Stimulated activated CD4-positive, alpha-beta T cell treated with anti-CD3 and anti-CD28 coated beads, Interleukin-4, amount 100 ng/mL, for 24 hours (primary cell): Measurements from ENCODE around the gene SPTSSB.
A peak's percentile ranks its signal among the peaks of the same experiment; 100 is the strongest.

ENCODE experiments used
- DNase-seq: peaks from one replicate; pipeline ENCODE4 v3.0.0-alpha.2; 2020

Gene SPTSSB

GRCh38 chr3:161371441-161372320 lies at the start of gene SPTSSB:
Gene SPTSSB, minus strand, starts transcription at chr3:161371517. Its CDS starts 25,194 bp downstream, at chr3:161346323.
- peak; percentile 49 for DNase-seq

- no peak for DNase-seq
These were observed 49.4 kb upstream of the SPTSSB start for GRCh38 chr3:161420746-161421145.

GRCh38 chr3:161419555-161420333 lies 48.4 kb upstream of the SPTSSB start:
- no peak for DNase-seq

GRCh38 chr3:161415506-161416231 lies 44.4 kb upstream of the SPTSSB start:
- no peak for DNase-seq

- no peak for DNase-seq
These were observed 43.6 kb upstream of the SPTSSB start for GRCh38 chr3:161414907-161415306.

- no peak for DNase-seq
These were observed 42.5 kb upstream of the SPTSSB start for GRCh38 chr3:161413855-161414210.

- DNase-seq = no peak
These were observed 42.0 kb upstream of the SPTSSB start for GRCh38 chr3:161413127-161413854.

GRCh38 chr3:161412123-161412522 lies 40.8 kb upstream of the SPTSSB start:
- no peak for DNase-seq

GRCh38 chr3:161409858-161410257 lies 38.5 kb upstream of the SPTSSB start:
- DNase-seq = no peak

- DNase-seq = peak; percentile 36
These were observed 37.8 kb upstream of the SPTSSB start for GRCh38 chr3:161409069-161409468.

- DNase-seq = no peak
These were observed 35.6 kb upstream of the SPTSSB start for GRCh38 chr3:161406594-161407555.

- no peak for DNase-seq
These were observed 34.5 kb upstream of the SPTSSB start for GRCh38 chr3:161405836-161406235.

- DNase-seq = no peak
These were observed 33.8 kb upstream of the SPTSSB start for GRCh38 chr3:161405087-161405486.

- DNase-seq = no peak
These were observed 31.9 kb upstream of the SPTSSB start for GRCh38 chr3:161403251-161403650.

- DNase-seq = no peak
These were observed 30.1 kb upstream of the SPTSSB start for GRCh38 chr3:161401389-161401788.

- DNase-seq = no peak
These were observed 29.3 kb upstream of the SPTSSB start for GRCh38 chr3:161400650-161401049.

GRCh38 chr3:161395115-161396012 lies 24.0 kb upstream of the SPTSSB start:
- DNase-seq = no peak

GRCh38 chr3:161393803-161394202 lies 22.5 kb upstream of the SPTSSB start:
- no peak for DNase-seq

- no peak for DNase-seq
These were observed 22.0 kb upstream of the SPTSSB start for GRCh38 chr3:161393310-161393709.

GRCh38 chr3:161392853-161393252 lies 21.5 kb upstream of the SPTSSB start:
- DNase-seq = no peak
